ENCODE results near the gene SH3GL3. TPM values are rescaled to one million over a fixed set of nuclear protein-coding genes. Genes with fewer than 3 reads are reported as not detected.
A peak's percentile ranks its signal among the peaks of the same experiment; 100 is the strongest.

SH3GL3 gene
- total RNA-seq, 1 donor from 2014 or later, result not detected

DNA sequence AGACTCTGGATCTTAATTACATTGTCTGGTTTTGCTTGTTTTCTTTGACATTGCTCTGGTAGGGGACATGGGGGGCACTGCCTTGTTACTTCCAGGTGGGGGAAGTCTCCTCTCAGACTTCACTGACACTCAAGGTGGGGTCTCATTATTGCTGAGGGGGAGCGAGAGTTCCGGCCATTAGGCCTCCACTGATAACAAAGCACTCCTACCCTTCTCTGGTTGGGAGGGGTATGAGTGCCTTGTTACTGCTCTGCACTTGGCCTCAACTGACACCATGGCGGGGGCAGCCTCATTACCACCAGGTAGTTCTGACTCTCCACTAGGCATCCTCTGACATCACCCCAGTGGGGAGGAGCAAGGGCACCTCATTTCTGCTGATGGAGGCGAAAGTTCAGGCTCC, 25.7 kb downstream of the SH3GL3 start:
- intact Hi-C loops (cut with DNase I), result no loop called here
- no peak overlapping the region for H3K4me3 ChIP-seq
- DNase-seq (ENCODE audit: low spot score in 2 of 2), result no peak
- H3K27me3 ChIP-seq, result no peaks in the 10 kb centered on the region
- no peaks in the 10 kb centered on the region for H3K4me1 ChIP-seq
- H3K9me3 ChIP-seq, result no peaks in the 10 kb centered on the region
- no peak overlapping the region for H3K27ac ChIP-seq
- TF ChIP-seq CTCF (IDR thresholded peaks at IDR 0.05), result no peak
- no peaks in the 10 kb centered on the region for H3K36me3 ChIP-seq

DNA sequence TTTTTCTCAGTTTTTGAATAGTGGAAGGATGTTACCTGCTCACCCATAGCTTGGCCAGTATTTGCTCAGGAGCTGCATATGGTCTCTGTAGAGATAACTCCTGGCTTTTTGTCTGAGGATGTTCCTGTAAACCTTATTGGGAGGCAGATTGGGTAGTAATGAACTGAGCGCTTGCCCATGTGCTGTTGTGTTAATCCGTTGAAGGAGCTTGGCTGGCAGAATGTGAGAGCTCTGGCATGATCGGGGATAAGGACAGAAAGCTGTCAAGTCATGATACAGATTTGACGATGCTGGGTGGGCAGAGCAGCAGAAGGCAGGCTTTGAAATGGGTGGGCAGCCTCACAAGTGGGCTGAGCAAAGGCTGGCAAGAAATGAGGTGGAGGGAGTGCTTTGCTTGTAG, 27.4 kb downstream of the SH3GL3 start:
- Histone ChIP-seq H3K9me3 (no peaks in the 10 kb centered on the region), H3K4me3 (no peak overlapping the region), H3K27me3 (no peaks in the 10 kb centered on the region), H3K27ac (no peak overlapping the region), H3K4me1 (no peaks in the 10 kb centered on the region), H3K36me3 (no peaks in the 10 kb centered on the region)
- intact Hi-C loops (cut with DNase I), result no loop called here
- no peak for DNase-seq (ENCODE audit: low spot score in 2 of 2)
- TF ChIP-seq CTCF (IDR thresholded peaks at IDR 0.05), result no peak

DNA sequence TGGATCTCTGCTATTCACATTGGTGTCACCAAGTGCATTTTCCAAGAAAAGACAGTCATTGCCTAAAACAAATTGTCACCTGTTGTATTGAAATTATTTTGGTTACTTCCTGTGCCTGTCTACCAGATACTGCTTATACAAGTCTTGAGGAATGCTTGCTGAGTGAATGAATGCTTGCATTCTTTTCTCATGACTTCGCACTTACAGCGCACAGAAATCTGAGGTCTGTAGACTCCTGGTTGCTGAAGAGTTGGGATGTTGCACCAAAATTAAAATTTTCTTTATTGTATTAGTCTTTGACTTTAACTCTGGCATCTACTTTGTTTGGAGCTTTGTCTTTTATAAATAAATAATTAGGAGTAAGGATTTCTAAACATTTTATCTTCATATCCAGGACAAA, 28.4 kb downstream of the SH3GL3 start:
- Histone ChIP-seq H3K27me3 (no peaks in the 10 kb centered on the region), H3K36me3 (no peaks in the 10 kb centered on the region), H3K9me3 (no peaks in the 10 kb centered on the region), H3K4me1 (no peaks in the 10 kb centered on the region), H3K27ac (no peak overlapping the region), H3K4me3 (no peak overlapping the region)
- no peak for DNase-seq (ENCODE audit: low spot score in 2 of 2)
- TF ChIP-seq CTCF (IDR thresholded peaks at IDR 0.05), result no peak
- intact Hi-C loops (cut with DNase I), result no loop called here

GRCh38 chr15:83476066-83476465, 28.9 kb downstream of the SH3GL3 start:
- Histone ChIP-seq H3K36me3 (no peaks in the 10 kb centered on the region), H3K9me3 (no peaks in the 10 kb centered on the region), H3K4me3 (no peak overlapping the region), H3K27me3 (no peaks in the 10 kb centered on the region), H3K27ac (no peak overlapping the region), H3K4me1 (no peaks in the 10 kb centered on the region)
- TF ChIP-seq CTCF (IDR thresholded peaks at IDR 0.05), result no peak
- no peak for DNase-seq (ENCODE audit: low spot score in 2 of 2)
- intact Hi-C loops (cut with DNase I), result no loop called here

DNA sequence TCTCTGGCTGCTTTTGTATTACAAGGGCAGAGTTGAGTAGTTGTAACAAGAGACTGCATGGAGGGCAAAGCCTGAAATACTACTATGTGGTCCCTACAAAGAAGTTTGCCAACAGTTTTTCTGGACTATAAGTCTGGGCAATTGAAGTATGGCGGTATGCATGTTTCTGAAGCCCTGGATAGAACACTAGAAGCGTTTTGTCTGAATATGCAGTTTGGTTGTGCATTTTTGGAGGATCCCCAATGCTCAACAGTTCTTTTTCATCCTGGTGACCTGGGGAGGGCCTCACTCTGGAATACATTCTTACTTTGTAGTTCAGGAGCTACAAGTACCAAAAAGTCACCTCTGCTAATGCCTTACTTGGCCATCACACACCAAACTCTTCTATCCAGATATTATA, 29.6 kb downstream of the SH3GL3 start:
- H3K4me3 ChIP-seq, result no peak overlapping the region
- no peaks in the 10 kb centered on the region for H3K4me1 ChIP-seq
- intact Hi-C loops (cut with DNase I), result no loop called here
- H3K9me3 ChIP-seq, result no peaks in the 10 kb centered on the region
- peak overlapping the region in 1 of 2 donors; percentile 8 for H3K27ac ChIP-seq
- H3K36me3 ChIP-seq, result no peaks in the 10 kb centered on the region
- TF ChIP-seq CTCF (IDR thresholded peaks at IDR 0.05), result no peak
- DNase-seq (ENCODE audit: low spot score in 2 of 2), result no peak
- H3K27me3 ChIP-seq, result no peaks in the 10 kb centered on the region

DNA sequence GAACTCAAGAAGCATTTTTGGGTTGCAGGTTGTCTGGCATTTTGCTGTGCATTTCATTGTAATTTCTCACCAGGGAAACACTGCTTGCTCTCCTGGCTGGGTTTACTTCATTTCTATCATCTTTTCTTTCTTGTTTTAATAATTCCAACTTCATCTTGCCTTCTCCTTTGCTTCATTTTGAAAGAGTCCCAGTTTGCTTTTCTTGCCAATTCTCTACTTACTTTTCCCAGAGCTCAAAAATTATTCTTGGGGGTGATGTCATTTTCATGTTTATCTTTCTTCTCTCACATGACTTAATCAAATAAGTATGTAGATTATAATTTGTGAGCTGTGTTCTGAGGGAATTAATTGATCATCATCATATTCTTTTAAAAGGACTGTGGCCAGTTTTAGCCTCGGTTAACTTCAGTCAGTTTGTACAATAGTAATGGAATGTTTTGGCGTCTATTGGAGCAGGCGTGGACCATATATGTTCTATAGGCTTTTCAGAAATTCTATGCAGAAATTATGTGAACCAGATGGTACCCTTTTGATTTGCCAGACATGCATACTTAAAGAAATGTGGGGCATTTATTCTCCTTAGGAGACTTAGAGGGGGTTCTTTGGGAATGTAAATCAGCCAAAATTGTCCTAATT, 30.1 kb downstream of the SH3GL3 start:
- Histone ChIP-seq H3K4me3 (no peak overlapping the region), H3K9me3 (no peaks in the 10 kb centered on the region), H3K27ac (peak overlapping the region in 1 of 2 donors; percentile 21), H3K27me3 (no peaks in the 10 kb centered on the region), H3K36me3 (no peaks in the 10 kb centered on the region), H3K4me1 (no peaks in the 10 kb centered on the region)
- TF ChIP-seq CTCF (IDR thresholded peaks at IDR 0.05), result no peak
- DNase-seq (ENCODE audit: low spot score in 2 of 2), result no peak
- intact Hi-C loops (cut with DNase I), result no loop called here

All from ascending aorta (tissue), 2 donors.